Parathyroid adenoma (tissue), 2 donors: ENCODE data around the gene PRDM16.

ENCODE experiments used
- H2AFZ ChIP-seq: fragments of 300-600 bp; sonication (generic); one replicate; pipeline ENCODE4 v1.7.0; 2017; ENCODE audit warnings: antibody characterized with exemption, mild to moderate bottlenecking
- H3K27ac ChIP-seq: fragments of 300-600 bp; sonication (generic); one replicate; pipeline ENCODE4 v1.7.0; 2017
- H3K27me3 ChIP-seq: fragments of 300-600 bp; sonication (generic); one replicate; pipeline ENCODE4 v1.7.0; 2017; ENCODE audit warnings: low read length; ENCODE audit not compliant: control insufficient read depth, insufficient read depth
- H3K36me3 ChIP-seq: fragments of 300-600 bp; sonication (generic); one replicate; pipeline ENCODE4 v1.7.0; 2017; ENCODE audit warnings: low read length; ENCODE audit not compliant: control insufficient read depth, insufficient read depth
- H3K4me1 ChIP-seq: fragments of 300-600 bp; sonication (generic); one replicate; pipeline ENCODE4 v1.7.0; 2017; ENCODE audit warnings: control low read depth
- H3K4me2 ChIP-seq: fragments of 300-600 bp; sonication (generic); one replicate; pipeline ENCODE4 v1.7.0; 2017; ENCODE audit warnings: low read length
- H3K4me3 ChIP-seq: fragments of 300-600 bp; sonication (generic); one replicate; pipeline ENCODE4 v1.7.0; 2017; ENCODE audit warnings: low read depth, low read length
- H3K79me2 ChIP-seq: fragments of 300-600 bp; sonication (generic); one replicate; pipeline ENCODE4 v1.7.0; 2017; ENCODE audit warnings: control low read depth
- H3K9ac ChIP-seq: fragments of 300-600 bp; sonication (generic); one replicate; pipeline ENCODE4 v1.7.0; 2017; ENCODE audit warnings: mild to moderate bottlenecking
- H3K9me3 ChIP-seq: fragments of 300-600 bp; sonication (generic); one replicate; pipeline ENCODE4 v1.7.0; 2017; ENCODE audit warnings: low read length; ENCODE audit not compliant: control insufficient read depth
- CTCF ChIP-seq: fragments of 300-600 bp; sonication (generic); IDR thresholded peaks from one replicate; pipeline ENCODE4 v1.7.0; 2017; ENCODE audit warnings: antibody characterized with exemption, mild to moderate bottlenecking
- donor health status: primary hyperparathyroidism.

The PRDM16 gene

GRCh38 chr1:3092530-3092929, 23.5 kb downstream of the PRDM16 start:
- H3K79me2 ChIP-seq, result no peaks in the 10 kb centered on the region
- no peak overlapping the region for H3K4me3 ChIP-seq
- TF ChIP-seq CTCF, result no peak
- H3K27ac ChIP-seq, result no peak overlapping the region
- no peaks in the 10 kb centered on the region for H3K9me3 ChIP-seq
- H3K9ac ChIP-seq, result no peak overlapping the region
- no peaks in the 10 kb centered on the region for H3K27me3 ChIP-seq
- H3K36me3 ChIP-seq, result no peaks in the 10 kb centered on the region
- no peaks in the 10 kb centered on the region for H3K4me1 ChIP-seq
- no peak overlapping the region for H3K4me2 ChIP-seq
- H2AFZ ChIP-seq, result no peak overlapping the region

GRCh38 chr1:3093898-3094626, 25.1 kb downstream of the PRDM16 start:
- no peaks in the 10 kb centered on the region for H3K27me3 ChIP-seq
- no peak overlapping the region for H3K9ac ChIP-seq
- H3K4me3 ChIP-seq, result no peak overlapping the region

GRCh38 chr1:3094863-3095780, 26.1 kb downstream of the PRDM16 start:
- Histone ChIP-seq H3K4me2 (no peak overlapping the region), H3K4me1 (no peaks in the 10 kb centered on the region), H3K4me3 (no peak overlapping the region), H3K79me2 (no peaks in the 10 kb centered on the region), H3K36me3 (no peaks in the 10 kb centered on the region), H2AFZ (no peak overlapping the region), H3K27ac (no peak overlapping the region), H3K9me3 (no peaks in the 10 kb centered on the region), H3K9ac (no peak overlapping the region), H3K27me3 (no peaks in the 10 kb centered on the region)
- TF ChIP-seq CTCF, result no peak

More at GRCh38 chr1:3093898-3094626, 25.1 kb downstream of the PRDM16 start:
- no peak overlapping the region for H2AFZ ChIP-seq
- TF ChIP-seq CTCF, result no peak
- no peak overlapping the region for H3K4me2 ChIP-seq
- H3K79me2 ChIP-seq, result no peaks in the 10 kb centered on the region
- no peaks in the 10 kb centered on the region for H3K4me1 ChIP-seq
- H3K9me3 ChIP-seq, result no peaks in the 10 kb centered on the region
- no peaks in the 10 kb centered on the region for H3K36me3 ChIP-seq
- H3K27ac ChIP-seq, result no peak overlapping the region

GRCh38 chr1:3096345-3096744, 27.3 kb downstream of the PRDM16 start:
- Histone ChIP-seq H3K4me3 (no peak overlapping the region), H3K4me2 (no peak overlapping the region), H3K36me3 (no peaks in the 10 kb centered on the region), H3K79me2 (no peaks in the 10 kb centered on the region), H3K4me1 (no peaks in the 10 kb centered on the region), H3K9ac (no peak overlapping the region), H2AFZ (no peak overlapping the region), H3K27ac (no peak overlapping the region), H3K27me3 (no peaks in the 10 kb centered on the region), H3K9me3 (no peaks in the 10 kb centered on the region)
- no peak for TF ChIP-seq CTCF
